ENCODE measurements around the gene EMILIN2. TPM values are rescaled to one million over a fixed set of nuclear protein-coding genes. Genes with fewer than 3 reads are reported as not detected.
"Not testable (repeated sequence)": the region's sequence is repeated elsewhere in the genome, so short reads cannot be mapped to it uniquely, and the experiment has no call there.

EMILIN2 gene
- total and polyA plus RNA-seq, 9 of the 15 experiments (the other 6 are each of a cell fraction or from before 2014, with no cell fraction given): 0.01 to 0.40 (median 0.19) TPM

DNA sequence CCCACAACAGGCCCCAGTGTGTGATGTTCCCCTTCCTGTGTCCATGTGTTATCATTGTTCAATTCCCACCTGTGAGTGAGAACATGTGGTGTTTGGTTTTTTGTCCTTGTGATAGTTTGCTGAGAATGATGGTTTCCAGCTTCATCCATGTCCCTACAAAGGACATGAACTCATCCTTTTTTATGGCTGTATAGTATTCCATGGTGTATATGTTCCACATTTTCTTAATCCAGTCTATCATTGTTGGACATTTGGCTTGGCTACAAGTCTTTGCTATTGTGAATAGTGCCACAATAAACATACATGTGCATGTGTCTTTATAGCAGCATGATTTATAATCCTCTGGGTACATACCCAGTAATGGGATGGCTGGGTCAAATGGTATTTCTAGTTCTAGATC is 13.6 kb downstream of the EMILIN2 start:
- H3K4me2 ChIP-seq (ENCODE audit: insufficient read depth, low read length); H3K4me3 ChIP-seq; H4K20me1 ChIP-seq (replicated peaks; ENCODE audit: control insufficient read depth, insufficient read depth, low read length); H3K27ac ChIP-seq (ENCODE audit: extremely low read depth, low read depth, low read length); H3K36me3 ChIP-seq (ENCODE audit: control insufficient read depth, insufficient read depth, low read length); H3K79me2 ChIP-seq (ENCODE audit: control insufficient read depth, insufficient read depth, low read length); H2AFZ ChIP-seq (ENCODE audit: low read depth, low read length); ATAC-seq; CTCF ChIA-PET (ENCODE audit: low intra/inter-chr PET ratio); H3K9me1 ChIP-seq (ENCODE audit: control insufficient read depth, insufficient read depth, low read length); FAIRE-seq; H3K9me3 ChIP-seq (replicated peaks; ENCODE audit: control insufficient read depth, insufficient read depth, low read depth, low read length); BruUV-seq (replicated peaks); POLR2A ChIA-PET; in situ Hi-C loops (cut with MboI); H3K27me3 ChIP-seq (ENCODE audit: control insufficient read depth in 2 of 2, insufficient read depth in 2 of 2, low read length in 2 of 2); DNase-seq (ENCODE audit: extremely low read depth in 1 of 4, low spot score in 3 of 4); intact Hi-C loops (cut with micrococcal nuclease); H3K9ac ChIP-seq (ENCODE audit: insufficient read depth in 1 of 2, low read depth in 2 of 2, low read length in 2 of 2): not testable (repeated sequence)
- TF ChIP-seq KDM1A (IDR thresholded peaks at IDR 0.05) (peak; percentile 33 to 51; a peak in 3 of 4 replicates), ZNF146 (CRISPR knock-in tag; IDR thresholded peaks at IDR 0.05; ENCODE audit: unreplicated experiment) (peak; percentile 89), BCOR (IDR thresholded peaks at IDR 0.05) (peak; percentile 76), SMARCA5 (IDR thresholded peaks at IDR 0.05) (0 out of 2 replicates have a peak, but pooled peaks have one; percentile 23)
- H3K4me1 ChIP-seq (replicated peaks in 1 of 2; ENCODE audit: control insufficient read depth in 2 of 2, insufficient read depth in 2 of 2, low read length in 2 of 2): peaks cover 15 to 27% of the 10 kb centered on the region in 2 experiments

DNA sequence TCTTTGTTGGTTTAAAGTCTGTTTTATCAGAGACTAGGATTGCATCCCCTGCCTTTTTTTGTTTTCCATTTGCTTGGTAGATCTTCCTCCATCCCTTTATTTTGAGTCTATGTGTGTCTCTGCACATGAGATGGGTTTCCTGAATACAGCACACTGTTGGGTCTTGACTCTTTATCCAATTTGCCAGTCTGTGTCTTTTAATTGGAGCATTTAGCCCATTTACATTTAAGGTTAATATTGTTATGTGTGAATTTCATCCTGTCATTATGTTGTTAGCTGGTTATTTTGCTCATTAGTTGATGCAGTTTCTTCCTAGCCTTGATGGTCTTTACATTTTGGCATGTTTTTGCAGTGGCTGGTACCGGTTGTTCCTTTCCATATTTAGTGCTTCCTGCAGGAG is 17.2 kb downstream of the EMILIN2 start:
- H3K9me1 ChIP-seq (ENCODE audit: control insufficient read depth, insufficient read depth, low read length); H3K9ac ChIP-seq (ENCODE audit: insufficient read depth in 1 of 2, low read depth in 2 of 2, low read length in 2 of 2); H3K27ac ChIP-seq (ENCODE audit: extremely low read depth, low read depth, low read length); FAIRE-seq; POLR2A ChIA-PET; H4K20me1 ChIP-seq (replicated peaks; ENCODE audit: control insufficient read depth, insufficient read depth, low read length); H3K9me3 ChIP-seq (replicated peaks; ENCODE audit: control insufficient read depth, insufficient read depth, low read depth, low read length); H3K79me2 ChIP-seq (ENCODE audit: control insufficient read depth, insufficient read depth, low read length); BruUV-seq (replicated peaks); H3K27me3 ChIP-seq (ENCODE audit: control insufficient read depth in 2 of 2, insufficient read depth in 2 of 2, low read length in 2 of 2); CTCF ChIA-PET (ENCODE audit: low intra/inter-chr PET ratio); in situ Hi-C loops (cut with MboI); intact Hi-C loops (cut with micrococcal nuclease); ATAC-seq; H2AFZ ChIP-seq (ENCODE audit: low read depth, low read length); H3K36me3 ChIP-seq (ENCODE audit: control insufficient read depth, insufficient read depth, low read length); H3K4me3 ChIP-seq; H3K4me2 ChIP-seq (ENCODE audit: insufficient read depth, low read length); DNase-seq (ENCODE audit: extremely low read depth in 1 of 4, low spot score in 3 of 4): not testable (repeated sequence)
- WGBS (ENCODE audit: insufficient coverage, low coverage, missing lambda C conversion rate): 14% methylated on average over 1 of the region's 1 CpG
- peaks cover 3 to 10% of the 10 kb centered on the region in 2 experiments; a peak in 3 of 5 replicates for H3K4me1 ChIP-seq (replicated peaks in 1 of 2; ENCODE audit: control insufficient read depth in 2 of 2, insufficient read depth in 2 of 2, low read length in 2 of 2)
- TF ChIP-seq ZNF507 (tag; conservative IDR thresholded peaks at IDR 0.05): peak; percentile 92
